Measurements from ENCODE around the gene FOXO3. TPM values are rescaled to one million over a fixed set of nuclear protein-coding genes. Genes with fewer than 3 reads are reported as not detected.
"Not testable (repeated sequence)": the region's sequence is repeated elsewhere in the genome, so short reads cannot be mapped to it uniquely, and the experiment has no call there.

FOXO3 gene
- total RNA-seq, 2 donors from 2014 or later = 16.4 to 20.3 TPM

DNA sequence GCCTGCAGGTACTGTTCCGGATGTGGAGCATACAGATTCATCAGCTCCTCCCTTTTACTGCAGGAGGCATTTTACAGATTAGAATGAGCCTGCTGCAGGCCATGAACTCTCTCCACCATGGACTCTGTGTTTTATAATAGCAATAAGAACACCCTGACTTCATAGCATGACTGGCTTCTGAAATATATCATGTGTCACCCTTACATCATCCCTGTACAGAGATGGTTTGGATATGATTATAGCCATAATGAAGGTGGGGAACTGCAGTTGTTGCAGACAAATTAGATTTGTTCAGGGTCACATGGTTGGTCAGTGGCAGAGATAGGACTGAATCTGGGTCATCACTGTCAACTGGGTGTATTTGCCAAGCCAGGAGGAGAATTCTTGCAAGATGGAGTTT lies 100.7 kb downstream of the FOXO3 start:
- no peak overlapping the region for H3K27ac Mint-ChIP-seq
- H3K4me3 ChIP-seq (ENCODE audit: low read length) = no peak overlapping the region
- no peaks in the 10 kb centered on the region for H3K9me3 ChIP-seq (ENCODE audit: control insufficient read depth, low read length)
- H3K4me3 Mint-ChIP-seq = no peak overlapping the region
- no peaks in the 10 kb centered on the region for H3K36me3 ChIP-seq (ENCODE audit: control insufficient read depth, insufficient read depth, low read length)
- H3K27me3 ChIP-seq (ENCODE audit: control insufficient read depth, insufficient read depth, low read length, poor library complexity, severe bottlenecking) = no peaks in the 10 kb centered on the region
- DNase-seq = no peak
- H3K4me1 ChIP-seq (ENCODE audit: control insufficient read depth, insufficient read depth, low read length) = peaks cover 5% of the 10 kb centered on the region
- H3K27me3 Mint-ChIP-seq (ENCODE audit: insufficient read depth) = no peaks in the 10 kb centered on the region
- no peak overlapping the region for H3K9ac ChIP-seq (ENCODE audit: extremely low read depth, low read length, poor library complexity, severe bottlenecking)
- no peak overlapping the region for H3K27ac ChIP-seq (ENCODE audit: low read depth, low read length)
- TF ChIP-seq, protein P1, sequence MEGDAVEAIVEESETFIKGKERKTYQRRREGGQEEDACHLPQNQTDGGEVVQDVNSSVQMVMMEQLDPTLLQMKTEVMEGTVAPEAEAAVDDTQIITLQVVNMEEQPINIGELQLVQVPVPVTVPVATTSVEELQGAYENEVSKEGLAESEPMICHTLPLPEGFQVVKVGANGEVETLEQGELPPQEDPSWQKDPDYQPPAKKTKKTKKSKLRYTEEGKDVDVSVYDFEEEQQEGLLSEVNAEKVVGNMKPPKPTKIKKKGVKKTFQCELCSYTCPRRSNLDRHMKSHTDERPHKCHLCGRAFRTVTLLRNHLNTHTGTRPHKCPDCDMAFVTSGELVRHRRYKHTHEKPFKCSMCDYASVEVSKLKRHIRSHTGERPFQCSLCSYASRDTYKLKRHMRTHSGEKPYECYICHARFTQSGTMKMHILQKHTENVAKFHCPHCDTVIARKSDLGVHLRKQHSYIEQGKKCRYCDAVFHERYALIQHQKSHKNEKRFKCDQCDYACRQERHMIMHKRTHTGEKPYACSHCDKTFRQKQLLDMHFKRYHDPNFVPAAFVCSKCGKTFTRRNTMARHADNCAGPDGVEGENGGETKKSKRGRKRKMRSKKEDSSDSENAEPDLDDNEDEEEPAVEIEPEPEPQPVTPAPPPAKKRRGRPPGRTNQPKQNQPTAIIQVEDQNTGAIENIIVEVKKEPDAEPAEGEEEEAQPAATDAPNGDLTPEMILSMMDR (conservative IDR thresholded peaks at IDR 0.05) = no peak
- peaks cover 8% of the 10 kb centered on the region for H3K4me1 Mint-ChIP-seq
- H3K36me3 Mint-ChIP-seq (ENCODE audit: low read depth) = peaks cover 17% of the 10 kb centered on the region
- 96 to 100% methylated on average over 1 of the region's 1 CpG for WGBS, 2 experiments (ENCODE audit: insufficient coverage in 1 of 2, insufficient read length in 1 of 2)
- peaks cover 4% of the 10 kb centered on the region for H3K9me3 Mint-ChIP-seq

DNA sequence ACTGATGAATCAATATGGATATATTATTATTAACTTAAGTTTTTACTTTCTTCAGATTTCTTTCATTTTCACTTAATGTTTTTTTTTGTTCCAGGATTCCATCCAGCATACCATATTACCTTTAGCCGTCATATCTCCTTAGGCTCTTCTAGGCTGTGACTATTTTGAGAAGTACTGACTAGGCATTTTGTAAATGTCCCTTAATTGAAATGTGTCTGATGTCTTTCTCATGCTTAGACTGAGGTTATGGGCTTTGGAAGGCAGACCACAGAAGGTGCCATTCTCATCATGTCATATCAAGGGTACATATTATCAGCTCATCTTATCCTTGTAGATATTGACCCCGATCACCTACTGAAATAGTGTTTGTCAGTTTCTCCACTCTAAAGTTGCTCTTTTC lies 101.3 kb downstream of the FOXO3 start:
- peaks cover 1% of the 10 kb centered on the region for H3K4me1 ChIP-seq (ENCODE audit: control insufficient read depth, insufficient read depth, low read length)
- Mint-ChIP-seq H3K27ac (no peak overlapping the region), H3K27me3 (ENCODE audit: insufficient read depth) (no peaks in the 10 kb centered on the region), H3K4me1 (peaks cover 6% of the 10 kb centered on the region), H3K4me3 (no peak overlapping the region), H3K36me3 (ENCODE audit: low read depth) (peaks cover 19% of the 10 kb centered on the region), H3K9me3 (peaks cover 4% of the 10 kb centered on the region)
- TF ChIP-seq, protein P1 (conservative IDR thresholded peaks at IDR 0.05) = no peak
- DNase-seq = no peak
- H3K4me3 ChIP-seq (ENCODE audit: low read length) = no peak overlapping the region
- no peak overlapping the region for H3K9ac ChIP-seq (ENCODE audit: extremely low read depth, low read length, poor library complexity, severe bottlenecking)
- H3K27ac ChIP-seq (ENCODE audit: low read depth, low read length) = no peak overlapping the region
- H3K9me3 ChIP-seq (ENCODE audit: control insufficient read depth, low read length) = no peaks in the 10 kb centered on the region
- 94 to 100% methylated on average over 1 to 2 of the region's 2 CpGs for WGBS, 2 experiments (ENCODE audit: insufficient coverage in 1 of 2, insufficient read length in 1 of 2)
- H3K36me3 ChIP-seq (ENCODE audit: control insufficient read depth, insufficient read depth, low read length) = no peaks in the 10 kb centered on the region
- H3K27me3 ChIP-seq (ENCODE audit: control insufficient read depth, insufficient read depth, low read length, poor library complexity, severe bottlenecking) = no peaks in the 10 kb centered on the region

DNA sequence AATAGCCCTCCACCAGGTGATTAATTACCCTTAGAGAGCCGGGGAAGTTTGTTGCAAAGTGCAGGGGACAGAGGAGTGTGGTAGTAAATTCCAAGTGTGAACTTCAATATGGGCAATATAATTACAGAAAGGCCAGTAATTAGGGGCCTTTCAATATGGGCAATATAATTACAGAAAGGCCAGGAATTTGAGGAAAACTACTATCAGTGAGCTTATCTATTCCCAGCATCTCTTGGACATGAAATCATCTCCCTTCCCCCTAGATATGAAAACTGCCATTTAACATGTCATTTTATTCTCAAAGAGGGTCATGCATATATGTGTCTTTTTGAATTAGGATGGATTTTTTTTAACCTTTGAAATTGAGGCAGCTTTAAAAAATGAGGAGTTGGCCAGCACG lies 102.0 kb downstream of the FOXO3 start:
- WGBS, 2 experiments (ENCODE audit: insufficient coverage in 1 of 2, insufficient read length in 1 of 2) = 92 to 95% methylated on average over 2 of the region's 2 CpGs

DNA sequence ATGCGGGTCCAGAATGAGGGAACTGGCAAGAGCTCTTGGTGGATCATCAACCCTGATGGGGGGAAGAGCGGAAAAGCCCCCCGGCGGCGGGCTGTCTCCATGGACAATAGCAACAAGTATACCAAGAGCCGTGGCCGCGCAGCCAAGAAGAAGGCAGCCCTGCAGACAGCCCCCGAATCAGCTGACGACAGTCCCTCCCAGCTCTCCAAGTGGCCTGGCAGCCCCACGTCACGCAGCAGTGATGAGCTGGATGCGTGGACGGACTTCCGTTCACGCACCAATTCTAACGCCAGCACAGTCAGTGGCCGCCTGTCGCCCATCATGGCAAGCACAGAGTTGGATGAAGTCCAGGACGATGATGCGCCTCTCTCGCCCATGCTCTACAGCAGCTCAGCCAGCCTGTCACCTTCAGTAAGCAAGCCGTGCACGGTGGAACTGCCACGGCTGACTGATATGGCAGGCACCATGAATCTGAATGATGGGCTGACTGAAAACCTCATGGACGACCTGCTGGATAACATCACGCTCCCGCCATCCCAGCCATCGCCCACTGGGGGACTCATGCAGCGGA lies 102.9 kb downstream of the FOXO3 start:
- H3K36me3 ChIP-seq (ENCODE audit: control insufficient read depth, insufficient read depth, low read length) = peaks cover 11% of the 10 kb centered on the region
- not testable (repeated sequence) for H3K27me3 ChIP-seq (ENCODE audit: control insufficient read depth, insufficient read depth, low read length, poor library complexity, severe bottlenecking); H3K4me3 ChIP-seq (ENCODE audit: low read length); H3K9ac ChIP-seq (ENCODE audit: extremely low read depth, low read length, poor library complexity, severe bottlenecking); H3K4me1 ChIP-seq (ENCODE audit: control insufficient read depth, insufficient read depth, low read length); DNase-seq; H3K9me3 Mint-ChIP-seq; H3K27me3 Mint-ChIP-seq (ENCODE audit: insufficient read depth); H3K4me3 Mint-ChIP-seq; H3K9me3 ChIP-seq (ENCODE audit: control insufficient read depth, low read length); H3K27ac ChIP-seq (ENCODE audit: low read depth, low read length); H3K27ac Mint-ChIP-seq
- Mint-ChIP-seq H3K4me1 (peaks cover 17% of the 10 kb centered on the region), H3K36me3 (ENCODE audit: low read depth) (peaks cover 20% of the 10 kb centered on the region)
- 94 to 100% methylated on average over 9 to 27 of the region's 30 CpGs for WGBS, 2 experiments (ENCODE audit: insufficient coverage in 1 of 2, insufficient read length in 1 of 2)

More for the DNA sequence above, 102.0 kb downstream of the FOXO3 start:
- Mint-ChIP-seq H3K9me3 (peaks cover 4% of the 10 kb centered on the region), H3K36me3 (ENCODE audit: low read depth) (peaks cover 19% of the 10 kb centered on the region), H3K4me1 (peaks cover 11% of the 10 kb centered on the region), H3K4me3 (no peak overlapping the region), H3K27ac (no peak overlapping the region), H3K27me3 (ENCODE audit: insufficient read depth) (no peaks in the 10 kb centered on the region)
- no peak overlapping the region for H3K27ac ChIP-seq (ENCODE audit: low read depth, low read length)
- H3K9me3 ChIP-seq (ENCODE audit: control insufficient read depth, low read length) = no peaks in the 10 kb centered on the region
- no peaks in the 10 kb centered on the region for H3K4me1 ChIP-seq (ENCODE audit: control insufficient read depth, insufficient read depth, low read length)
- no peak for DNase-seq
- H3K27me3 ChIP-seq (ENCODE audit: control insufficient read depth, insufficient read depth, low read length, poor library complexity, severe bottlenecking) = no peaks in the 10 kb centered on the region
- no peak overlapping the region for H3K9ac ChIP-seq (ENCODE audit: extremely low read depth, low read length, poor library complexity, severe bottlenecking)
- TF ChIP-seq, protein P1 (conservative IDR thresholded peaks at IDR 0.05) = no peak
- H3K4me3 ChIP-seq (ENCODE audit: low read length) = no peak overlapping the region
- H3K36me3 ChIP-seq (ENCODE audit: control insufficient read depth, insufficient read depth, low read length) = peaks cover 2% of the 10 kb centered on the region
